SK-N-SH treated with all-trans-retinoic acid at 6 μM for 48 hours (cell line): Measurements from ENCODE around the gene EMD.

Experiments
- ARNTL ChIP-seq: fragments of 450-650 bp; formaldehyde crosslinking; IDR thresholded peaks from 2 replicates; pipeline ENCODE4 v1.5.0; 2020; ENCODE audit warnings: low read depth, mild to moderate bottlenecking, moderate library complexity, borderline replicate concordance
- CSDC2 ChIP-seq: fragments of 250-450 bp; sonication (Bioruptor Pico); IDR thresholded peaks from 2 replicates; pipeline ENCODE4 v1.5.0; 2020; ENCODE audit warnings: mild to moderate bottlenecking, moderate library complexity
- ESRRG ChIP-seq: fragments of 250-450 bp; sonication (Bioruptor Pico); IDR thresholded peaks from 2 replicates; pipeline ENCODE4 v1.6.1; 2021; ENCODE audit warnings: mild to moderate bottlenecking
- GLIS3 ChIP-seq: fragments of 250-450 bp; sonication (Bioruptor Pico); IDR thresholded peaks from 2 replicates; pipeline ENCODE4 v1.5.0; 2020; ENCODE audit warnings: mild to moderate bottlenecking, moderate library complexity
- ISL1 ChIP-seq: fragments of 250-450 bp; sonication (Bioruptor Pico); IDR thresholded peaks from 2 replicates; pipeline ENCODE4 v2.1.2; 2022; ENCODE audit warnings: mild to moderate bottlenecking, moderate library complexity
- PATZ1 ChIP-seq: fragments of 250-450 bp; sonication (Bioruptor Pico); IDR thresholded peaks from 2 replicates; pipeline ENCODE4 v1.8.0; 2020; ENCODE audit warnings: mild to moderate bottlenecking, moderate library complexity, borderline replicate concordance
- PPARA ChIP-seq: fragments of 250-450 bp; sonication (Bioruptor Pico); IDR thresholded peaks from 2 replicates; pipeline ENCODE4 v1.5.0; 2020; ENCODE audit warnings: mild to moderate bottlenecking, borderline replicate concordance
- RARB ChIP-seq: fragments of 250-450 bp; sonication (Bioruptor Pico); IDR thresholded peaks from 2 replicates; pipeline ENCODE4 v1.8.0; 2021; ENCODE audit warnings: mild to moderate bottlenecking, moderate library complexity
- TOX ChIP-seq: fragments of 250-450 bp; sonication (Bioruptor Pico); IDR thresholded peaks from 2 replicates; pipeline ENCODE4 v1.8.0; 2021; ENCODE audit warnings: mild to moderate bottlenecking, moderate library complexity, borderline replicate concordance
- TSHZ2 ChIP-seq: fragments of 250-450 bp; sonication (Bioruptor Pico); IDR thresholded peaks from 2 replicates; pipeline ENCODE4 v1.5.0; 2020; ENCODE audit warnings: mild to moderate bottlenecking, moderate library complexity
- ZFP30 ChIP-seq: fragments of 450-650 bp; formaldehyde crosslinking; IDR thresholded peaks from 2 replicates; pipeline ENCODE4 v1.5.0; 2022; ENCODE audit warnings: mild to moderate bottlenecking, moderate library complexity
- ZNF565 ChIP-seq: fragments of 450-650 bp; formaldehyde crosslinking; conservative IDR thresholded peaks from 2 replicates; pipeline ENCODE4 v1.5.0; 2020; ENCODE audit warnings: low read depth, mild to moderate bottlenecking, moderate library complexity
- ZNF70 ChIP-seq: fragments of 450-650 bp; formaldehyde crosslinking; IDR thresholded peaks from 2 replicates; pipeline ENCODE4 v1.5.0; 2020; ENCODE audit warnings: mild to moderate bottlenecking, moderate library complexity

GRCh38 chrX:154399527-154400368 is 20.7 kb downstream of the EMD start:
- TF ChIP-seq ZNF565 (CRISPR knock-in tag): no peak
- TF ChIP-seq PATZ1 (CRISPR knock-in tag): no peak
- TF ChIP-seq CSDC2: no peak
- no peak for TF ChIP-seq TOX (CRISPR knock-in tag)
- TF ChIP-seq ZFP30 (CRISPR knock-in tag): no peak
- no peak for TF ChIP-seq RARB (CRISPR knock-in tag)
- no peak for TF ChIP-seq ARNTL (CRISPR knock-in tag)
- no peak for TF ChIP-seq ESRRG (CRISPR knock-in tag)
- TF ChIP-seq TSHZ2 (CRISPR knock-in tag): no peak
- no peak for TF ChIP-seq PPARA (CRISPR knock-in tag)
- TF ChIP-seq ZNF70: no peak
- TF ChIP-seq GLIS3 (CRISPR knock-in tag): no peak
- TF ChIP-seq ISL1 (CRISPR knock-in tag): no peak
